ENCODE results near the gene CCAR1. TPM values are rescaled to one million over a fixed set of nuclear protein-coding genes. Genes with fewer than 3 reads are reported as not detected.

Gene CCAR1
- total and polyA plus RNA-seq, 2 of the 13 experiments (the other 11 are each of a cell fraction or from before 2014, with no cell fraction given), result 74.5 to 81.6 TPM

GRCh38 chr10:68813559-68813958 lies 92.5 kb downstream of the CCAR1 start (continued):
- TF ChIP-seq, protein P1, sequence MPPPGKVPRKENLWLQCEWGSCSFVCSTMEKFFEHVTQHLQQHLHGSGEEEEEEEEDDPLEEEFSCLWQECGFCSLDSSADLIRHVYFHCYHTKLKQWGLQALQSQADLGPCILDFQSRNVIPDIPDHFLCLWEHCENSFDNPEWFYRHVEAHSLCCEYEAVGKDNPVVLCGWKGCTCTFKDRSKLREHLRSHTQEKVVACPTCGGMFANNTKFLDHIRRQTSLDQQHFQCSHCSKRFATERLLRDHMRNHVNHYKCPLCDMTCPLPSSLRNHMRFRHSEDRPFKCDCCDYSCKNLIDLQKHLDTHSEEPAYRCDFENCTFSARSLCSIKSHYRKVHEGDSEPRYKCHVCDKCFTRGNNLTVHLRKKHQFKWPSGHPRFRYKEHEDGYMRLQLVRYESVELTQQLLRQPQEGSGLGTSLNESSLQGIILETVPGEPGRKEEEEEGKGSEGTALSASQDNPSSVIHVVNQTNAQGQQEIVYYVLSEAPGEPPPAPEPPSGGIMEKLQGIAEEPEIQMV (CRISPR knock-in tag; IDR thresholded peaks at IDR 0.05; ENCODE audit: low read depth), result no peak

GRCh38 chr10:68816796-68817412 lies 95.9 kb downstream of the CCAR1 start:
- no peaks in the 10 kb centered on the region for H3K36me3 ChIP-seq (replicated peaks in 1 of 2; ENCODE audit: control insufficient read depth in 1 of 2, insufficient read depth in 2 of 2, low read length in 2 of 2)
- ATAC-seq, result no peak
- ChIA-PET CTCF (ENCODE audit: low intra/inter-chr PET ratio, low total read pairs) (no interaction called here), POLR2A (interaction anchor here (1.1 kb wide), 1 partner anchor 18 kb away, joined by 4 read pairs; no protein-coding TSS in a partner anchor)
- no peak overlapping the region for H3K27ac ChIP-seq (ENCODE audit: extremely low read length, insufficient read depth, low read length)
- DNase-seq (ENCODE audit: low spot score), result no peak
- 40% methylated on average over 4 of the region's 4 CpGs for WGBS (ENCODE audit: low lambda C conversion rate)
- H3K79me2 ChIP-seq (ENCODE audit: insufficient read depth, low read length), result no peaks in the 10 kb centered on the region
- intact Hi-C loops (cut with micrococcal nuclease; ENCODE audit: unreplicated experiment), result no loop called here
- H3K9me3 ChIP-seq (ENCODE audit: low read length), result no peaks in the 10 kb centered on the region
- in situ Hi-C loops (cut with HindIII; ENCODE audit: extremely low pct_ligation_motif_present, low pct_unique_long_range_greater_than_20kb), result no loop called here
- no peaks in the 10 kb centered on the region for H4K20me1 ChIP-seq (ENCODE audit: insufficient read depth, low read length)
- H3K4me3 ChIP-seq (replicated peaks in 1 of 3; ENCODE audit: insufficient read depth in 1 of 3, low read depth in 2 of 3, low read length in 3 of 3), result no peak overlapping the region
- FAIRE-seq, result no peak
- H3K9ac ChIP-seq (ENCODE audit: insufficient read depth, low read depth, low read length), result no peak overlapping the region
- no peak overlapping the region for H3K4me2 ChIP-seq (ENCODE audit: low read depth, low read length)
- no peak for TF ChIP-seq ZNF101 (CRISPR knock-in tag; IDR thresholded peaks at IDR 0.05; ENCODE audit: borderline replicate concordance, low read depth)
- TF ChIP-seq ARID3A (IDR thresholded peaks at IDR 0.05; ENCODE audit: low read depth, low read length), result no peak
- TF ChIP-seq ZNF800 (CRISPR knock-in tag; IDR thresholded peaks at IDR 0.05), result no peak
- TF ChIP-seq, protein P2, sequence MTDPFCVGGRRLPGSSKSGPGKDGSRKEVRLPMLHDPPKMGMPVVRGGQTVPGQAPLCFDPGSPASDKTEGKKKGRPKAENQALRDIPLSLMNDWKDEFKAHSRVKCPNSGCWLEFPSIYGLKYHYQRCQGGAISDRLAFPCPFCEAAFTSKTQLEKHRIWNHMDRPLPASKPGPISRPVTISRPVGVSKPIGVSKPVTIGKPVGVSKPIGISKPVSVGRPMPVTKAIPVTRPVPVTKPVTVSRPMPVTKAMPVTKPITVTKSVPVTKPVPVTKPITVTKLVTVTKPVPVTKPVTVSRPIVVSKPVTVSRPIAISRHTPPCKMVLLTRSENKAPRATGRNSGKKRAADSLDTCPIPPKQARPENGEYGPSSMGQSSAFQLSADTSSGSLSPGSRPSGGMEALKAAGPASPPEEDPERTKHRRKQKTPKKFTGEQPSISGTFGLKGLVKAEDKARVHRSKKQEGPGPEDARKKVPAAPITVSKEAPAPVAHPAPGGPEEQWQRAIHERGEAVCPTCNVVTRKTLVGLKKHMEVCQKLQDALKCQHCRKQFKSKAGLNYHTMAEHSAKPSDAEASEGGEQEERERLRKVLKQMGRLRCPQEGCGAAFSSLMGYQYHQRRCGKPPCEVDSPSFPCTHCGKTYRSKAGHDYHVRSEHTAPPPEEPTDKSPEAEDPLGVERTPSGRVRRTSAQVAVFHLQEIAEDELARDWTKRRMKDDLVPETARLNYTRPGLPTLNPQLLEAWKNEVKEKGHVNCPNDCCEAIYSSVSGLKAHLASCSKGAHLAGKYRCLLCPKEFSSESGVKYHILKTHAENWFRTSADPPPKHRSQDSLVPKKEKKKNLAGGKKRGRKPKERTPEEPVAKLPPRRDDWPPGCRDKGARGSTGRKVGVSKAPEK (CRISPR knock-in tag; IDR thresholded peaks at IDR 0.05; ENCODE audit: borderline replicate concordance), result no peak
- TF ChIP-seq ZNF383 (CRISPR knock-in tag; IDR thresholded peaks at IDR 0.05; ENCODE audit: borderline replicate concordance), result no peak
- no peak for TF ChIP-seq RFXANK (CRISPR knock-in tag; IDR thresholded peaks at IDR 0.05)
- TF ChIP-seq SP2 (CRISPR knock-in tag; IDR thresholded peaks at IDR 0.05), result no peak
- no peak for TF ChIP-seq ZFAT (CRISPR knock-in tag; conservative IDR thresholded peaks at IDR 0.05)
- no peak for TF ChIP-seq ZC3H4 (CRISPR knock-in tag; IDR thresholded peaks at IDR 0.05; ENCODE audit: borderline replicate concordance)
- TF ChIP-seq CCDC6 (CRISPR knock-in tag; IDR thresholded peaks at IDR 0.05), result no peak
- no peak for TF ChIP-seq DMAP1 (CRISPR knock-in tag; IDR thresholded peaks at IDR 0.05)
- no peak for TF ChIP-seq ZNF775 (CRISPR knock-in tag; IDR thresholded peaks at IDR 0.05; ENCODE audit: borderline replicate concordance)
- peaks cover 11% of the 10 kb centered on the region for H3K4me1 ChIP-seq (ENCODE audit: insufficient read depth, low read length)
- H2AFZ ChIP-seq (ENCODE audit: low read length), result no peak overlapping the region
- no TSS peak for BruUV-seq (replicated peaks)
- H3K27me3 ChIP-seq (ENCODE audit: control insufficient read depth in 1 of 2, insufficient read depth in 2 of 2, low read length in 2 of 2), result no peaks in the 10 kb centered on the region; a peak in 1 of 5 replicates

Data from HepG2 (cell line).